H1 (cell line): ENCODE measurements around the gene CGB3. TPM values are rescaled to one million over a fixed set of nuclear protein-coding genes. Genes with fewer than 3 reads are reported as not detected.
"Not testable (repeated sequence)": the region's sequence is repeated elsewhere in the genome, so short reads cannot be mapped to it uniquely, and the experiment has no call there.

Experiments used
- CTCF ChIA-PET: fragments of 300-600 bp; sonication (Branson Sonifier 250); formaldehyde crosslinking; loops from one replicate; lab custom pipeline; 2021; ENCODE audit not compliant: partially characterized antibody; lab: Charles Lee
- POLR2A ChIA-PET: fragments of 300-600 bp; sonication (Branson Sonifier 250); formaldehyde crosslinking; loops from one replicate; lab custom pipeline; 2021; ENCODE audit warnings: inconsistent platforms; ENCODE audit not compliant: partially characterized antibody; lab: Charles Lee
- DNase-seq, 2 experiments: peaks; one replicate each; pipeline versions ENCODE4 v3.0.0 to v3.0.0-alpha.2; 2010 to 2022; ENCODE audit warnings: low spot score in 2 of 2, low read depth in 1 of 2, mixed read lengths in 1 of 2
- FAIRE-seq: peaks from 2 replicates; lab custom pipeline; 2011; peaks lifted over from hg19 to GRCh38; lab: Jason Lieb, UNC
- H2AFZ ChIP-seq: 2 replicates; pipeline ENCODE4 v1.8.1; 2012; ENCODE audit warnings: low read length, inconsistent platforms
- H2AK5ac ChIP-seq: 2 replicates; pipeline ENCODE4 v1.6.1; 2013; ENCODE audit warnings: low read depth, low read length
- H2BK120ac ChIP-seq: replicated peaks from 2 replicates; pipeline ENCODE3; 2013; ENCODE audit warnings: low read depth, low read length, inconsistent platforms
- H2BK12ac ChIP-seq: 2 replicates; pipeline ENCODE4 v1.6.1; 2013; ENCODE audit warnings: low read depth, low read length
- H2BK15ac ChIP-seq: 2 replicates; pipeline ENCODE4 v1.6.1; 2013; ENCODE audit warnings: low read length
- H2BK20ac ChIP-seq: 2 replicates; pipeline ENCODE4 v1.6.1; 2013; ENCODE audit warnings: low read length
- H2BK5ac ChIP-seq: 2 replicates; pipeline ENCODE4 v1.6.1; 2013; ENCODE audit warnings: low read depth, low read length
- H3K14ac ChIP-seq: 2 replicates; pipeline ENCODE4 v1.6.1; 2013; ENCODE audit warnings: inconsistent platforms; ENCODE audit not compliant: insufficient read length
- H3K18ac ChIP-seq: 2 replicates; pipeline ENCODE4 v1.6.1; 2013; ENCODE audit warnings: low read length; ENCODE audit errors: extremely low read depth
- H3K23ac ChIP-seq: 2 replicates; pipeline ENCODE4 v1.6.1; 2013; ENCODE audit warnings: inconsistent platforms; ENCODE audit not compliant: insufficient read length
- H3K23me2 ChIP-seq: 2 replicates; pipeline ENCODE4 v1.6.1; 2013; ENCODE audit warnings: low read depth, low read length
- H3K27ac ChIP-seq: 2 replicates; pipeline ENCODE4 v1.6.1; 2011; ENCODE audit warnings: low read depth, low read length, inconsistent platforms
- H3K27me3 ChIP-seq, 4 experiments: replicated peaks in 1 of 4; 1 replicate in 1 of 4; 2 replicates in 3 of 4; pipeline versions ENCODE4 v1.6.1 to v1.8.1; 2011 to 2013; ENCODE audit warnings: low read length in 3 of 4, mild to moderate bottlenecking in 3 of 4, inconsistent platforms in 2 of 4, mixed read lengths in 2 of 4, moderate library complexity in 1 of 4; ENCODE audit not compliant: control insufficient read depth in 3 of 4, insufficient read depth in 3 of 4; ENCODE audit errors: extremely low read depth in 1 of 4
- H3K36me3 ChIP-seq, 4 experiments: 2 replicates each; pipeline versions ENCODE4 v1.6.1 to v1.8.1; 2011 to 2013; ENCODE audit warnings: mild to moderate bottlenecking in 4 of 4, low read length in 3 of 4, moderate library complexity in 2 of 4, control low read depth in 1 of 4, inconsistent platforms in 1 of 4; ENCODE audit not compliant: insufficient read depth in 4 of 4, control insufficient read depth in 2 of 4
- H3K4ac ChIP-seq: replicated peaks from 2 replicates; pipeline ENCODE3; 2013; ENCODE audit warnings: low read length, low read depth, mixed read lengths, inconsistent platforms; ENCODE audit not compliant: insufficient read length
- H3K4me1 ChIP-seq, 4 experiments: replicated peaks in 1 of 4; 1 replicate in 1 of 4; 2 replicates in 3 of 4; pipeline versions ENCODE4 v1.6.1 to v1.8.1; 2011 to 2013; ENCODE audit warnings: low read length in 3 of 4, inconsistent platforms in 2 of 4, mixed read lengths in 1 of 4; ENCODE audit not compliant: insufficient read depth in 4 of 4, control insufficient read depth in 3 of 4
- H3K4me2 ChIP-seq, 2 experiments: 2 replicates each; pipeline versions ENCODE4 v1.6.1 to v1.8.1; 2011 to 2013; ENCODE audit warnings: low read depth in 2 of 2, low read length in 2 of 2, control low read depth in 1 of 2, inconsistent platforms in 1 of 2, mild to moderate bottlenecking in 1 of 2; ENCODE audit not compliant: insufficient read depth in 1 of 2
- H3K4me3 ChIP-seq, 4 experiments: fragments of 200-600, 300-600 bp in 1 of 4; sonication (generic), shearing (Covaris generic), sonication (Bioruptor Twin) in 1 of 4; 2 replicates each; pipeline versions ENCODE4 v1.5.1 to v1.8.1; 2011 to 2016; ENCODE audit warnings: low read length in 4 of 4, low read depth in 3 of 4, control low read depth in 2 of 4, inconsistent platforms in 2 of 4, mild to moderate bottlenecking in 2 of 4, mixed read lengths in 1 of 4, moderate library complexity in 1 of 4; ENCODE audit not compliant: insufficient read depth in 2 of 4; ENCODE audit errors: extremely low read depth in 1 of 4
- H3K56ac ChIP-seq: replicated peaks from 2 replicates; pipeline ENCODE3; 2013; ENCODE audit warnings: low read depth, mild to moderate bottlenecking, mixed read lengths, low read length, inconsistent platforms; ENCODE audit not compliant: insufficient read length
- H3K79me1 ChIP-seq: 2 replicates; pipeline ENCODE4 v1.6.1; 2013; ENCODE audit warnings: low read depth, low read length, control low read depth
- H3K79me2 ChIP-seq, 2 experiments: 2 replicates each; pipeline versions ENCODE4 v1.6.1 to v1.8.1; 2012 to 2013; ENCODE audit warnings: low read length in 2 of 2, mild to moderate bottlenecking in 2 of 2, inconsistent platforms in 1 of 2; ENCODE audit not compliant: insufficient read depth in 2 of 2, control insufficient read depth in 1 of 2
- H3K9ac ChIP-seq, 4 experiments: replicated peaks in 1 of 4; 1 replicate in 1 of 4; 2 replicates in 3 of 4; pipeline versions ENCODE4 v1.6.1 to v1.8.1; 2011 to 2013; ENCODE audit warnings: low read depth in 3 of 4, low read length in 3 of 4, control low read depth in 2 of 4, mild to moderate bottlenecking in 2 of 4, moderate library complexity in 2 of 4, inconsistent platforms in 1 of 4; ENCODE audit errors: extremely low read depth in 1 of 4
- H3K9me3 ChIP-seq, 2 experiments: 2 replicates each; pipeline versions ENCODE4 v1.6.1 to v1.8.1; 2012 to 2013; ENCODE audit warnings: mild to moderate bottlenecking in 2 of 2, moderate library complexity in 2 of 2, control low read depth in 1 of 2, inconsistent platforms in 1 of 2, low read depth in 1 of 2, low read length in 1 of 2, mixed read lengths in 1 of 2; ENCODE audit not compliant: insufficient read depth in 2 of 2
- H4K20me1 ChIP-seq, 2 experiments: replicated peaks in 1 of 2; 2 replicates each; pipeline versions ENCODE3 to v1.8.1; 2011 to 2013; ENCODE audit warnings: inconsistent platforms in 2 of 2, low read length in 2 of 2, mild to moderate bottlenecking in 1 of 2; ENCODE audit not compliant: insufficient read depth in 2 of 2, control insufficient read depth in 1 of 2
- H4K5ac ChIP-seq: 2 replicates; pipeline ENCODE4 v1.6.1; 2013; ENCODE audit warnings: low read length, low read depth, mixed read lengths, inconsistent platforms; ENCODE audit not compliant: insufficient read length
- H4K8ac ChIP-seq: 2 replicates; pipeline ENCODE4 v1.8.0; 2013; ENCODE audit warnings: mild to moderate bottlenecking, moderate library complexity, low read length, inconsistent platforms; ENCODE audit not compliant: insufficient read depth; ENCODE audit errors: extremely low read depth
- H4K91ac ChIP-seq: replicated peaks from 2 replicates; pipeline ENCODE3; 2013; ENCODE audit warnings: low read length, mixed read lengths, inconsistent platforms; ENCODE audit not compliant: insufficient read length
- MAX ChIP-seq: IDR thresholded peaks from 2 replicates; pipeline ENCODE4 v1.6.1; 2012; ENCODE audit warnings: inconsistent platforms
- WGBS, 2 experiments: shearing (Covaris generic) in 1 of 2; methylation state at CpG; one replicate each; pipeline versions ENCODE4 v1.1.6 to v1.1.7; 2013 to 2015; ENCODE audit warnings: low lambda C conversion rate in 2 of 2, mixed read lengths in 2 of 2, inconsistent platforms in 1 of 2, low coverage in 1 of 2, missing lambda C conversion rate in 1 of 2; ENCODE audit not compliant: insufficient replicate concordance in 2 of 2, insufficient coverage in 1 of 2, insufficient read length in 1 of 2; ENCODE audit errors: extremely low coverage in 1 of 2, missing lambda C conversion rate in 1 of 2; 5-methylcytosine and 5-hydroxymethylcytosine counted together
- polyA plus RNA-seq, 7 experiments: library from polyadenylated mRNA; depleted of rRNA in 3 of 7; stranded (reverse) in 5 of 7; unstranded in 2 of 7; fragments of >200 nt in 5 of 7; fragments of 200-250 nt in 2 of 7; gene quantifications; 1 replicate in 5 of 7; 2 replicates in 1 of 7; 4 replicates in 1 of 7; pipeline versions ENCODE4 v1.2.1 to v1.2.3, GENCODE V29; 2011 to 2013; ENCODE audit warnings: missing spikeins in 2 of 7, mixed read lengths in 2 of 7
- total RNA-seq: library from RNA; stranded (reverse); fragmentation: NEBNext Ultra II Directional; extraction: Animal tissue kit (Norgen Biotek cat#: 25700); gene quantifications from 2 replicates; pipeline ENCODE4 v1.2.1, GENCODE V29; 2021
- TF ChIP-seq, protein P1 (sequence below): IDR thresholded peaks from 2 replicates; pipeline ENCODE4 v1.6.1; 2012; ENCODE audit warnings: low read length, inconsistent platforms

Gene CGB3
- total and polyA plus RNA-seq, 2 of the 8 experiments (the other 6 are each of a cell fraction or from before 2014, with no cell fraction given) = not detected

DNA sequence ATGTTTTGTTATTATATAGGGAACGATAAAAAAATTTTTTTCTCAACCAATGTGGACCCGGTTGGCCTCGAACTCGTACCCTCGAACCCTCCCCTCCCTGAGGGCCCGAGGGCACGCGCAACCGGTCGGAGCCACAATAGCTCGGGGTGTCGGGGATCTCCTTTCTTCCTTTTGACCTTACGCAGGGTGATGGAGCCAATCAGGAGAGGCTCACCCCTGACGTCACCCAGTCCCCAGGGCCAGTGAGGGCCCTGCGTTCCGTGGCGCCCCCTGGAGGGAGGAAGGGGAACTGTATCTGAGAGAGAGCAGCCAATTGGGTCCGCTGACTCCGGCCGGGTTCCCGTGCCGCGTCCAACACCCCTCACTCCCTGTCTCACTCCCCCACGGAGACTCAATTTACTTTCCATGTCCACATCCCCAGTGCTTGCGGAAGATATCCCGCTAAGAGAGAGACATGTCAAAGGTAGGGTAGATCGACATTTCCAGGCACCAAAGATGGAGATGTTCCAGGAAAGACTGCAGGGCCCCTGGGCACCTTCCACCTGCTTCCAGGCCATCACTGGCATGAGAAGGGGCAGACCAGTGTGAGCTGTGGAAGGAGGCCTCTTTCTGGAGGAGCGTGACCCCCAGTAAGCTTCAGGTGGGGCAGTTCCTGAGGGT, 7.6 kb upstream of the CGB3 start, which contains the start of gene CGB2 (continued):
- TF ChIP-seq, protein P1, sequence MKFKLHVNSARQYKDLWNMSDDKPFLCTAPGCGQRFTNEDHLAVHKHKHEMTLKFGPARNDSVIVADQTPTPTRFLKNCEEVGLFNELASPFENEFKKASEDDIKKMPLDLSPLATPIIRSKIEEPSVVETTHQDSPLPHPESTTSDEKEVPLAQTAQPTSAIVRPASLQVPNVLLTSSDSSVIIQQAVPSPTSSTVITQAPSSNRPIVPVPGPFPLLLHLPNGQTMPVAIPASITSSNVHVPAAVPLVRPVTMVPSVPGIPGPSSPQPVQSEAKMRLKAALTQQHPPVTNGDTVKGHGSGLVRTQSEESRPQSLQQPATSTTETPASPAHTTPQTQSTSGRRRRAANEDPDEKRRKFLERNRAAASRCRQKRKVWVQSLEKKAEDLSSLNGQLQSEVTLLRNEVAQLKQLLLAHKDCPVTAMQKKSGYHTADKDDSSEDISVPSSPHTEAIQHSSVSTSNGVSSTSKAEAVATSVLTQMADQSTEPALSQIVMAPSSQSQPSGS = peak; percentile 80; the same call in 1 of the 2 replicates
- TF ChIP-seq MAX = peak; percentile 62; the same call in 1 of the 2 replicates

DNA sequence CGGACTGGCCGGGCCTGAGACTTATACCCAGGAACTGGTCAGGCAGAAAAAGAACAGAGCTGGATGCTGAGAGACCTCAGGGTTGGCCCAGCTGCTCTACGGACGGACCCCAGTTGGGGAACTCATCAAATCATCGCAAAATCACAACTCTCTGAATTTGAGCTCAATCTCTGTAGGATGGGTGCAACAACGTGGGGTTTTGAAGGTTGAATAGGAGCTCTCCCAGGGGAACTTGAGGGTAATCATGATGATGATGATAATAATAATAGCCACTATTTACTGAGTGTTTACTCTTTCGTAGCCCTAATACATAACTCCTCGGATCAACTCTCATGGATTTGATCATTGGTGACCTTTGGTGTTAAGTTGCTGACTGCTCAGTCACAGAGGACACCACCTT, 6.2 kb upstream of the CGB3 start:
- WGBS, 2 experiments = 92% methylated on average over 4 of the region's 8 CpGs; no CpG with 5 or more reads in 1 of the 2 experiments
- H3K36me3 ChIP-seq, H2BK5ac ChIP-seq, H3K18ac ChIP-seq, H4K91ac ChIP-seq, H3K56ac ChIP-seq, H3K23me2 ChIP-seq, H3K4me2 ChIP-seq, H2AFZ ChIP-seq, POLR2A ChIA-PET, DNase-seq, H4K20me1 ChIP-seq, H2BK20ac ChIP-seq, H3K14ac ChIP-seq, H3K27me3 ChIP-seq, H3K4me1 ChIP-seq, H3K4me3 ChIP-seq, H4K5ac ChIP-seq, H2BK15ac ChIP-seq, H3K23ac ChIP-seq, H3K79me1 ChIP-seq, H2BK12ac ChIP-seq, H4K8ac ChIP-seq, H3K79me2 ChIP-seq, FAIRE-seq, H2AK5ac ChIP-seq, H2BK120ac ChIP-seq, H3K9ac ChIP-seq, H3K9me3 ChIP-seq, H3K4ac ChIP-seq, H3K27ac ChIP-seq: not testable (repeated sequence)
- CTCF ChIA-PET = interaction anchor here (0.5 to 2.5 kb wide), 2 partner anchors 11 to 33 kb away, joined by 3 to 9 read pairs; a partner anchor contains a TSS
